ENCODE results near the gene NRARP. TPM values are rescaled to one million over a fixed set of nuclear protein-coding genes. Genes with fewer than 3 reads are reported as not detected.

Gene NRARP
- total RNA-seq, 1 experiment from 2014 or later = 7.4 TPM

GRCh38 chr9:137293094-137293481, 9.0 kb downstream of the NRARP start:
- TF ChIP-seq CTCF (conservative IDR thresholded peaks at IDR 0.05; ENCODE audit: low read depth, low read length) = no peak
- TF ChIP-seq EZH2 (IDR thresholded peaks at IDR 0.05; ENCODE audit: borderline replicate concordance, low read depth, low read length, poor library complexity, severe bottlenecking) = no peak
- intact Hi-C loops (cut with micrococcal nuclease; ENCODE audit: unreplicated experiment) = no loop called here
- Histone ChIP-seq H3K9me3 (ENCODE audit: low read depth, low read length, poor library complexity, severe bottlenecking) (peaks cover 3% of the 10 kb centered on the region), H3K4me3 (ENCODE audit: low read depth, low read length, poor library complexity, severe bottlenecking) (no peak overlapping the region), H3K4me1 (ENCODE audit: insufficient read depth, low read length, poor library complexity, severe bottlenecking) (no peaks in the 10 kb centered on the region), H3K27ac (ENCODE audit: low read depth, low read length, poor library complexity, severe bottlenecking) (no peak overlapping the region), H3K27me3 (replicated peaks; ENCODE audit: insufficient read depth, low read depth, low read length, poor library complexity) (no peaks in the 10 kb centered on the region), H3K36me3 (ENCODE audit: insufficient read depth, low read length, poor library complexity, severe bottlenecking) (no peaks in the 10 kb centered on the region)
- ChIA-PET POLR2A (ENCODE audit: low non-redundant PET) (no interaction called here), CTCF (interaction anchor here (0.7 kb wide), 1 partner anchor 56 kb away, joined by 10 read pairs; no protein-coding TSS in a partner anchor)
- no peak for DNase-seq (ENCODE audit: low spot score)
- BruUV-seq (replicated peaks) = no TSS peak

GRCh38 chr9:137286975-137287383, 15.1 kb downstream of the NRARP start:
- Histone ChIP-seq H3K27me3 (replicated peaks; ENCODE audit: insufficient read depth, low read depth, low read length, poor library complexity) (no peaks in the 10 kb centered on the region), H3K9me3 (ENCODE audit: low read depth, low read length, poor library complexity, severe bottlenecking) (no peaks in the 10 kb centered on the region), H3K4me3 (ENCODE audit: low read depth, low read length, poor library complexity, severe bottlenecking) (no peak overlapping the region), H3K4me1 (ENCODE audit: insufficient read depth, low read length, poor library complexity, severe bottlenecking) (no peaks in the 10 kb centered on the region), H3K36me3 (ENCODE audit: insufficient read depth, low read length, poor library complexity, severe bottlenecking) (no peaks in the 10 kb centered on the region), H3K27ac (ENCODE audit: low read depth, low read length, poor library complexity, severe bottlenecking) (no peak overlapping the region)
- CTCF ChIA-PET = interaction anchor here (0.6 to 1.1 kb wide), 8 partner anchors 10 to 240 kb away, joined by 3 to 5 read pairs (median 4); partner anchors contain the start of genes EXD3, NOXA1, NRARP and TOR4A
- TF ChIP-seq EZH2 (IDR thresholded peaks at IDR 0.05; ENCODE audit: borderline replicate concordance, low read depth, low read length, poor library complexity, severe bottlenecking) (no peak), CTCF (conservative IDR thresholded peaks at IDR 0.05; ENCODE audit: low read depth, low read length) (peak; percentile 78)
- intact Hi-C loops (cut with micrococcal nuclease; ENCODE audit: unreplicated experiment) = loop anchor here (2.0 kb wide), 1 partner anchor 240 kb away; no protein-coding TSS in a partner anchor
- no TSS peak for BruUV-seq (replicated peaks)
- peak; percentile 85 for DNase-seq (ENCODE audit: low spot score)
- POLR2A ChIA-PET (ENCODE audit: low non-redundant PET) = no interaction called here

- CTCF ChIA-PET = no interaction called here
- Histone ChIP-seq H3K9me3 (ENCODE audit: low read depth, low read length, poor library complexity, severe bottlenecking) (no peaks in the 10 kb centered on the region), H3K4me1 (ENCODE audit: insufficient read depth, low read length, poor library complexity, severe bottlenecking) (peaks cover 20% of the 10 kb centered on the region), H3K27me3 (replicated peaks; ENCODE audit: insufficient read depth, low read depth, low read length, poor library complexity) (no peaks in the 10 kb centered on the region), H3K4me3 (ENCODE audit: low read depth, low read length, poor library complexity, severe bottlenecking) (peak overlapping the region; percentile 41), H3K36me3 (ENCODE audit: insufficient read depth, low read length, poor library complexity, severe bottlenecking) (no peaks in the 10 kb centered on the region), H3K27ac (ENCODE audit: low read depth, low read length, poor library complexity, severe bottlenecking) (no peak overlapping the region)
- POLR2A ChIA-PET (ENCODE audit: low non-redundant PET) = no interaction called here
- no TSS peak for BruUV-seq (replicated peaks)
- TF ChIP-seq CTCF (conservative IDR thresholded peaks at IDR 0.05; ENCODE audit: low read depth, low read length) (no peak), EZH2 (IDR thresholded peaks at IDR 0.05; ENCODE audit: borderline replicate concordance, low read depth, low read length, poor library complexity, severe bottlenecking) (no peak)
- intact Hi-C loops (cut with micrococcal nuclease; ENCODE audit: unreplicated experiment) = no loop called here
- DNase-seq (ENCODE audit: low spot score) = no peak
Observed at GRCh38 chr9:137281345-137282116, 20.5 kb downstream of the NRARP start.
